Epithelial cell of prostate (primary cell): ENCODE data around the gene TRAF4.

Source experiments
- DNase-seq: peaks from one replicate; pipeline ENCODE4 v3.0.0-alpha.2; 2011; ENCODE audit warnings: low read depth, low spot score
- H3K27ac ChIP-seq: fragments of 450-650 bp; 2 replicates; pipeline ENCODE4 v1.5.1; 2017; ENCODE audit warnings: mild to moderate bottlenecking

TRAF4 gene

DNA sequence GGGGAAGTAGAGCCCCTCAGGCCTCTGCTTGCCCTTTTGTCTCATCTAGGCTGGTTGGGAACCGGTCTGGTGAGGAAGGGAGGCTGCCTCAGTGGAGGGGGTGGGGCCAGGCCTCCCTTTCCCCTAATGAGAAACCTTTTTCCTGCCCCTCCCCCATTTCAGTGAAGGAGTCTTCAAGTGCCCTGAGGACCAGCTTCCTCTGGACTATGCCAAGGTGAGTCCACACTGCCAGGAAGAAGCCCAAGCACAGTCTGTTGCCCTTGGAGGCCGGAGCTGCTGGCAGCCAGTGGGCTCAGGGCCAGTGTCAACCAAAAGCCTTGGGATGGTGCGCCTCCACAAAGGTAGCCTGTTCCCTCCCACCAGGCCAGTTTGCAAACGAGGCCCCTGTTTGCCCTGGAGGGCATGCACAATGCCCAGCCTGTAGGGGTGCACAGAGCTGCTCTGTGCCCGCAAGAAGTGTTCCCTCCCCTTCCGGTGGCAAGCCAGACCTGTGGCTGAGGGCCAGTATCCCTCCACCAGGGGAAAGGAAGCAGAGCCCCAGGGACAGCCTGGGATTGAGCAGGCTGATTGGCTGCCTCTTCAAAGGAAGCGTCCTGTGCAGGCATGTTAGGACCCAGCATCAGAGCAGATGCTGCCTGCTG is 3.4 kb downstream of the TRAF4 start:
- peak overlapping the region; percentile 99 for H3K27ac ChIP-seq
- DNase-seq, result no peak

GRCh38 chr17:28747801-28748750 is 4.3 kb downstream of the TRAF4 start:
- H3K27ac ChIP-seq, result peak overlapping the region; percentile 99
- no peak for DNase-seq

- DNase-seq, result no peak
Measured at GRCh38 chr17:28748852-28749515, 5.2 kb downstream of the TRAF4 start.

GRCh38 chr17:28749516-28750177 is 5.8 kb downstream of the TRAF4 start:
- no peak for DNase-seq
- peak overlapping the region; percentile 99 for H3K27ac ChIP-seq

More at GRCh38 chr17:28748852-28749515, 5.2 kb downstream of the TRAF4 start:
- H3K27ac ChIP-seq, result peak overlapping the region; percentile 99

GRCh38 chr17:28750178-28751047 is 6.6 kb downstream of the TRAF4 start:
- no peak for DNase-seq

GRCh38 chr17:28751600-28752366 is 8.0 kb downstream of the TRAF4 start:
- peak overlapping the region; percentile 99 for H3K27ac ChIP-seq
- DNase-seq, result no peak

More at GRCh38 chr17:28750178-28751047, 6.6 kb downstream of the TRAF4 start:
- H3K27ac ChIP-seq, result peak overlapping the region; percentile 99

DNA sequence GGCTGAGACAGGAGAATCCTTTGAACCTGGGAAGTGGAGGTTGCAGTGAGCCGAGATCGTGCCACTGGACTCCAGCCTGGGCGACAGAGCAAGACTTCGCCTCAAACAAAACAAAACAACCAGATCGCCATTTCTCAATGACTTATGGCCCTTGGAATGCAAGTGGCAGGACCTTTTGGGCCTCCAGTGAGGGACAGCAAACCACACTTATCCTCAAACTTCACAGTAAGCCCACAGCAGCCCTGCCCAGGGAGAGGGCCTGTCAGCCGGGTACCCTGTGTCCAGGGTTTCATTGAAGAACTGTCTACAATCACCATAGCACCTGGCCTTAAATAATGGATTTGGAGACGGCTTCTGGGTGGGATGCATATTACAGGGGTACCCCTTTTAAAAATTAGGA is 11.7 kb downstream of the TRAF4 start:
- no peak for DNase-seq
- H3K27ac ChIP-seq, result no peak overlapping the region

DNA sequence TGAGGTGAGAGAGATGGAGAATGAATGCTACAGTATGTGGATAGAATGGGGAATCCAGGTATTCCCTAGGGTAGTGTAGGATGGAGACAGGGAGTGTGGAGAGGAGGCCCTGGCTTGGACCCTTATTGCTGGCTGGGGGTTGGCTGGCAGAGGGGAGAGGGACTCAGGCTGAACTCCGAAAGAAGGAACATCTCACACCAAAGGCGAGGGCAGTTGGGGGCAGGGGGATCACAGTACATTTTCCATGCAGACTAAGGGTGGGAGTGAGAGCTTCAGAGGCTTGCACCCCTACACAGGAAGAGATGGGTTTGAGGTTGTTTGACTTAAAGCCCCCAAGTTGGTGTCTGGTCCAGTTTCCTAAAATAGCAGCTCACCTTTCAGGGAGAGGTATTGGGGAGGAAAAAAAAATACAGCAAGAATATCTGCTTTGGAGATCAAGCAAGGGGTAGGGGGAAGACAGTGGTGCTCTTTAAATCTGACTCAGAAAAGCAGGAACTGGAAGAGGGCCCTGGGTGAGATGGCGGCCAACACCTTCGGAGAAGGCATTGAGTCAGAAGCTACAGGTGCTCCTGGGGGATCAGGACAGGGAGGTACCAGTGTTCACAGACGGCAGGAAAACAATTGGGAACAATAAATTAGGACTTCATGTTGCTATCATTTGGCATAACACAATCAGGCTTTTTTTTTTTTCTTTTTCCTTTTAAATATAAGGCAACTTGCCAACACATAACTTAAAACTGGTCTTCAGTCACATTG is 12.4 kb downstream of the TRAF4 start:
- DNase-seq, result no peak
- H3K27ac ChIP-seq, result no peak overlapping the region

- no peak for DNase-seq
- no peak overlapping the region for H3K27ac ChIP-seq
Measured at GRCh38 chr17:28758411-28759121, 14.8 kb downstream of the TRAF4 start.

DNA sequence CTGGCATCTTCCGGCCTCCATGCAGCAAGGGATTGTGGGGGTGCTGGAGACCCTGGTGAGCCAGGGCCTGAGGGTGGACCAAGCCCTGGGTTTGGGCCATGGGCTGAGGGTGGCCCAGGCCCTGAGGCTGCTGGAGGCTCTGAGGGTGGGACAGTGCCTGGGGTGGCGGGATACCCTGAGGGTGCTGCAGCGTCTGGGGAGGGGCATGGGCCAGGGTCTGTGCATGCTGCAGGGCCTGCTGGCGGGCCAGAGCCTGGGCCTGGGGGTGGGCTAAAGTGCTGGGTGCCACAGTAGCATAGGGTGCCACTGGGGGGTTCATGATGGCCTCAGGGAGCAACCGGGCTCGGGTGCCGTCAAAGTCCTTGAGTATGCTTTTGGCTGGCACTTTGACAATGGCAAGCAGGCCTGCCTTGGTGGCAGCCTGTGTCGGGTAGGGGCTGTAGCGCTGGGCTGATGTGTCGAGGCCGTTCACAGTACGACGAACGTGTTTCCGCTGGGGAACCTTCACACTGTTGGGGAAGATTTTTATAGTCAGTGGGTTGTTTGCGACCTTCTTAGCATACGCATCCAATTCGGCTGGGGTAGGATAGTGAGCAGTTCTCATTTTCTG is 15.6 kb downstream of the TRAF4 start:
- DNase-seq, result no peak
- no peak overlapping the region for H3K27ac ChIP-seq

DNA sequence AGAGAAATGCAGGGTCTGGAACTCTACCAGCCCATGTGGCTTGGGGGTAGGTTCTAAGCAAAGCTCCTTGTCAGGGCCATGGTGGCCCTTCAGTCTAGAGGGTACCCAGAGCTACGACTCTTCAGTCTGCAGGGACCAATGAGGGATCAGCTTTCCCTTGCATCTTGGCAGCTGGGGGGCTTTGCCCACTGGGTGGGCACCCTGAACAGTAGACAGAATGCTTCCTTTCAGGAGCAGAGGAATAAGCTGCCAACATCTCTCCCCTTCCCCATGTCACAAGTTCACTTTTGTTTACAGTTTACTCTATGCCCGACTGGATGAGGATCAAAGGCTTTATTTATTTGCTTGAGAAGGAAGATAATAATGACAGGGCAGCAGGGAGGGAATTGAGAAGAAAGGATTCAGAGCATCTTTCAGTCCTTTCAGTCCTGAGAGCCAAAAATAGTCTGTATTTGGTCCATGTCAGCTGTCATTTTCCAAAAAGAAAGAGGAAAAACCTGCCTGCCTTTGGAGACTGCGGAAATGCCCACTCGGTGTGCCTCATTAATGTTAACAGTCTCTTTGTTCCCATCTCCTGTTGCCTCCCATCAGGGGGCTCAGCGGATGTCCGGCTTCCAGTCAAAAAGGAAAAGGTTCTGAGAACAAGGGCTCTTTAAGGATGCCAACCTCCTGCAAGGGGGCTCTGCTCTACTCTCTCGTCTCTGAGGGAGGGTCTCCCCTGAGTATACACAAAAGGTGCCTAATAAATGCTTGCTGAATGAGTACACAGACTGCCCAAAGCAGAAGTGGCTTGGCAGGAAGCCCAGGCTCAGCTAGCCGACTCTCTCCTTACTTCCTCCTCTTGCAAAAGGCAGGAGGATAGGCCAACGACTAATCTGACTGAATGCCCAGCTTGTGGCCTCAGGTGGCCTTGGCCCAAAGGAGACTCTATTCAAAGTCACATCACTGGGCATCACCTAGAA is 17.1 kb downstream of the TRAF4 start:
- peak overlapping the region; percentile 37 for H3K27ac ChIP-seq
- no peak for DNase-seq

- DNase-seq, result no peak
- H3K27ac ChIP-seq, result no peak overlapping the region
Measured at GRCh38 chr17:28763137-28763799, 19.5 kb downstream of the TRAF4 start.

DNA sequence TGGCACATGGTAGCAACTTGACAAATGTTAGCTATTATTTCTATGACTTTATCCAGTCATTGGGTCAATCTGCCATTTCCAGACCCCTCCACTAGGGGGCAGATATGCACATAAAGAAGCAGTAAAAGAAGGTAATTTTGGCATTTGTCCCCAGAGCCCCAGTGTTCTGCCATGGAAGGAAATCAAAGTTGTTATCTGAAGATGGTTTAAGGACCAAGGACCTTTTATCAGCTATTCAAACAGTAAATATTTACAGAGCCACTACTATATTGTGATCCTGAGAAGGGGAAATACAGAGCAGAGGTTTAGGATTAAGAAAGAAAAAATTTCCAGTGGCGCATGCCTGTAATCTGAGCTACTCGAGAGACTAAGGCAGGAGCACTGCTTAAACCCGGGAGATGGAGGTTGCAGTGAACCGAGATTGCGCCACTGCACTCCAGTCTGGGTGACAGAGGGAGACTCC is 20.0 kb downstream of the TRAF4 start:
- no peak for DNase-seq
- no peak overlapping the region for H3K27ac ChIP-seq

DNA sequence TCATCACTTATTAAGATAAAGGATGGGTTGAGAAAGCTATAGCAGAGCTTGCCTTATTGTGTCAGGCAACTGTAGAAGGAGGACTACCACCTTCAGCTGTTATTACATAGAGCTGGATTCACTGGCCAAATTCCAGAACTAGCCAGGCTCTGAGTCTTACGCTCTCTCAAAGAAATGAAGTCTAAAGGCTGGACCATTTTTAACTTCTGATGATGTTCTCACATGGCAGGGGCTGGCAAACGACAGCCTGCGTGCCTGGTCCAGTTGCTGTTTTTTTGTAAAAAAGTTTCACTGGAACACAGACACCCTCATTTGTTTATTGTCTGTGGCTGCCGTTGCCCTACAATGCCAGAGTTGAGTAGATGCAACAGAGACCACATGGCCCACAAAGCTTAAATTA is 21.2 kb downstream of the TRAF4 start:
- DNase-seq, result no peak
- H3K27ac ChIP-seq, result no peak overlapping the region

DNA sequence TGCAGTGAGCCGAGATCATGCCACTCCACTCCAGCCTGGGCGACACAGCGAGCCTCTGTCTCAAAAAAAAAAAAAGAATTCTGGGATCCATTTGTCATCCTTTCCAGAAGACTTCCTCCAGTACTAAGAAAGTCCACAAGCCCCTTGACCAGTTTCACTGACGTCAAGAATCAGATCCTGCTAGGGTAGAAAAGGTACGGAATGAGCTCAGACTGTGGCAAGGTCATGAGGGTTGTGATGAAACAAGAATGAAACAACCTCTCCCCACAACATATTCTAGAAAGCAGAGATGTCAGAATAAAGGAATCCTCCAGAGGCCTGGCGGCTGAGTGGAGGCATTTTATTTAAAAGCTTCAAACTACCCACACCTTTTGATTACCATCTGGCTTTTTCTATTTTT is 29.9 kb downstream of the TRAF4 start:
- no peak overlapping the region for H3K27ac ChIP-seq
- DNase-seq, result no peak
